SU-DHL-6 (cell line): ENCODE results near the gene AFF2.

ENCODE experiments used
- H2AFZ ChIP-seq: fragments of 200-600 bp; sonication (generic); 2 replicates; pipeline ENCODE4 v1.6.1; 2014; ENCODE audit warnings: low read depth, mild to moderate bottlenecking, moderate library complexity, mixed read lengths, antibody characterized with exemption, low read length; ENCODE audit not compliant: severe bottlenecking
- H3F3A ChIP-seq: fragments of 200-600 bp; shearing (Covaris generic); 2 replicates; pipeline ENCODE4 v1.6.0; 2016; ENCODE audit warnings: antibody characterized with exemption, mild to moderate bottlenecking; ENCODE audit not compliant: insufficient read depth
- H3K27ac ChIP-seq: fragments of 200-600 bp; sonication (generic); 2 replicates; pipeline ENCODE4 v1.5.1; 2016; ENCODE audit warnings: low read depth, mild to moderate bottlenecking, low read length, moderate library complexity, mixed read lengths
- H3K27me3 ChIP-seq: fragments of 200-600 bp; sonication (generic), shearing (Covaris generic); 2 replicates; pipeline ENCODE4 v1.6.0; 2014; ENCODE audit warnings: mild to moderate bottlenecking, low read length
- H3K36me3 ChIP-seq: fragments of 200-600 bp; sonication (generic); 2 replicates; pipeline ENCODE4 v1.6.1; 2014; ENCODE audit warnings: mild to moderate bottlenecking, low read length, mixed read lengths
- H3K4me2 ChIP-seq: fragments of 300-600, 200-600 bp; shearing (Covaris generic), sonication (generic); 2 replicates; pipeline ENCODE4 v1.6.0; 2014; ENCODE audit warnings: low read length, low read depth, mild to moderate bottlenecking; ENCODE audit not compliant: poor library complexity, severe bottlenecking
- H3K4me3 ChIP-seq: fragments of 200-600 bp; sonication (generic); 2 replicates; pipeline ENCODE4 v1.5.1; 2014; ENCODE audit warnings: antibody characterized with exemption, low read length, mild to moderate bottlenecking, mixed read lengths; ENCODE audit not compliant: insufficient read depth, poor library complexity, severe bottlenecking
- H3K79me2 ChIP-seq: fragments of 200-600 bp; sonication (generic); 2 replicates; pipeline ENCODE4 v1.6.1; 2014; ENCODE audit warnings: mild to moderate bottlenecking, low read length, moderate library complexity; ENCODE audit not compliant: insufficient read depth
- H3K9ac ChIP-seq: fragments of 200-600 bp; sonication (generic); 2 replicates; pipeline ENCODE4 v1.7.0; 2014; ENCODE audit warnings: mild to moderate bottlenecking, low read length
- H3K9me2 ChIP-seq: fragments of 200-600 bp; sonication (generic); replicated peaks from 2 replicates; pipeline ENCODE4 v1.6.1; 2014; ENCODE audit warnings: low read length; ENCODE audit not compliant: insufficient read depth
- H3K9me3 ChIP-seq: fragments of 200-600 bp; sonication (generic); 2 replicates; pipeline ENCODE4 v1.6.1; 2014; ENCODE audit warnings: low read length, mixed read lengths; ENCODE audit not compliant: insufficient read depth
- H4K20me1 ChIP-seq: fragments of 200-600 bp; sonication (generic); 2 replicates; pipeline ENCODE4 v1.6.1; 2014; ENCODE audit warnings: low read depth, mild to moderate bottlenecking, antibody characterized with exemption, low read length, moderate library complexity, mixed read lengths
- CTCF ChIP-seq: fragments of 200-600 bp; sonication (generic); IDR thresholded peaks from one replicate; pipeline ENCODE4 v1.5.1; 2017; ENCODE audit warnings: antibody characterized with exemption, mild to moderate bottlenecking, low read length, moderate library complexity; ENCODE audit not compliant: insufficient read depth, poor library complexity, severe bottlenecking
- EZH2phosphoT487 ChIP-seq: fragments of 200-600 bp; sonication (generic), shearing (Covaris generic); conservative IDR thresholded peaks from 2 replicates; pipeline ENCODE4 v1.6.1; 2018; ENCODE audit warnings: mild to moderate bottlenecking, antibody characterized with exemption, low read length, moderate library complexity, mixed read lengths

The AFF2 gene

GRCh38 chrX:148794350-148794749, 293.9 kb downstream of the AFF2 start:
- Histone ChIP-seq H3K4me2 (no peak overlapping the region), H3K79me2 (peaks cover 19% of the 10 kb centered on the region; the same call in 1 of the 2 replicates), H3K27me3 (no peaks in the 10 kb centered on the region), H3K9me2 (no peaks in the 10 kb centered on the region), H3K9me3 (no peaks in the 10 kb centered on the region), H3F3A (no peaks in the 10 kb centered on the region), H2AFZ (no peak overlapping the region), H3K4me3 (no peak overlapping the region), H4K20me1 (no peaks in the 10 kb centered on the region), H3K9ac (no peak overlapping the region), H3K36me3 (no peaks in the 10 kb centered on the region), H3K27ac (no peak overlapping the region)
- TF ChIP-seq CTCF (no peak), EZH2phosphoT487 (no peak)

- H3K9ac ChIP-seq: no peak overlapping the region
- TF ChIP-seq CTCF: no peak
- TF ChIP-seq EZH2phosphoT487: no peak
- H3K36me3 ChIP-seq: no peaks in the 10 kb centered on the region
- H3K4me2 ChIP-seq: no peak overlapping the region
- H4K20me1 ChIP-seq: no peaks in the 10 kb centered on the region
- H3F3A ChIP-seq: no peaks in the 10 kb centered on the region
- H3K79me2 ChIP-seq: peaks cover 21% of the 10 kb centered on the region; the same call in 1 of the 2 replicates
- H3K27ac ChIP-seq: no peak overlapping the region
- H3K27me3 ChIP-seq: no peaks in the 10 kb centered on the region
- no peaks in the 10 kb centered on the region for H3K9me2 ChIP-seq
- no peak overlapping the region for H3K4me3 ChIP-seq
- no peak overlapping the region for H2AFZ ChIP-seq
- no peaks in the 10 kb centered on the region for H3K9me3 ChIP-seq
Measured at GRCh38 chrX:148804579-148805355, 304.4 kb downstream of the AFF2 start.

GRCh38 chrX:148806145-148806870, 305.9 kb downstream of the AFF2 start:
- H3K4me2 ChIP-seq: no peak overlapping the region
- H3K27ac ChIP-seq: no peak overlapping the region
- H3K9me3 ChIP-seq: no peaks in the 10 kb centered on the region

More at GRCh38 chrX:148806145-148806870, 305.9 kb downstream of the AFF2 start:
- Histone ChIP-seq H3F3A (no peaks in the 10 kb centered on the region), H2AFZ (no peak overlapping the region), H3K9ac (no peak overlapping the region), H3K27me3 (no peaks in the 10 kb centered on the region), H3K4me3 (no peak overlapping the region), H3K9me2 (no peaks in the 10 kb centered on the region), H3K36me3 (no peaks in the 10 kb centered on the region), H3K79me2 (peaks cover 21% of the 10 kb centered on the region; the same call in 1 of the 2 replicates), H4K20me1 (no peaks in the 10 kb centered on the region)
- TF ChIP-seq EZH2phosphoT487 (no peak), CTCF (no peak)
